HCT116 (cell line): ENCODE data around the gene CCDC82. TPM values are rescaled to one million over a fixed set of nuclear protein-coding genes. Genes with fewer than 3 reads are reported as not detected.

Experiments
- ATAC-seq: fragments of 200-7000 bp; cut with Tn5 transposase; 2 replicates; pipeline ENCODE4 v1.9.1; 2020; ENCODE audit warnings: mild to moderate bottlenecking, moderate library complexity
- BruUV-seq: library from RNA; stranded (reverse); fragments of 400-500 nt; replicated peaks from 2 replicates; lab custom pipeline; 2021; lab: Mats Ljungman, UMichigan
- CTCF ChIA-PET: fragments of 300-600 bp; sonication (Branson Sonifier 250); formaldehyde crosslinking; loops from one replicate; lab custom pipeline; 2021; ENCODE audit warnings: antibody characterized with exemption; lab: Charles Lee
- POLR2A ChIA-PET: fragments of 300-600, 350-600 bp; sonication (Branson Sonifier 250); formaldehyde crosslinking; loops from one replicate; lab custom pipeline; 2021; ENCODE audit warnings: antibody characterized with exemption; lab: Charles Lee
- RAD21 ChIA-PET, 2 experiments: fragments of 300-600 bp; sonication (Branson Sonifier 250); formaldehyde crosslinking; loops; one replicate each; lab custom pipeline; 2023; ENCODE audit warnings: low total read pairs in 2 of 2; ENCODE audit not compliant: uncharacterized antibody in 2 of 2, unreplicated experiment in 2 of 2, low non-redundant PET in 1 of 2; lab: Charles Lee
- DNase-seq: peaks from one replicate; pipeline ENCODE4 v3.0.0-alpha.2; 2010; ENCODE audit warnings: low read depth, low spot score
- H2AFZ ChIP-seq: fragments of 200-600 bp; shearing (Covaris generic), sonication (generic); 2 replicates; pipeline ENCODE4 v1.6.1; 2017; ENCODE audit warnings: low read depth, mixed run types, mixed read lengths, antibody characterized with exemption, low read length; ENCODE audit not compliant: poor library complexity, severe bottlenecking
- H3K27ac ChIP-seq: 2 replicates; pipeline ENCODE4 v1.5.1; 2012; ENCODE audit warnings: low read depth, low read length
- H3K27me3 ChIP-seq: fragments of 200-600 bp; sonication (generic); 2 replicates; pipeline ENCODE4 v1.6.1; 2016; ENCODE audit warnings: mixed run types, low read length, mixed read lengths; ENCODE audit not compliant: insufficient read depth
- H3K36me3 ChIP-seq, 2 experiments: fragments of 200-500 bp in 1 of 2; fragments of 200-600 bp in 1 of 2; sonication (Bioruptor generic) in 1 of 2; sonication (generic) in 1 of 2; 2 replicates each; pipeline versions ENCODE4 v1.5.1 to v1.6.1; 2014 to 2016; ENCODE audit warnings: low read length in 2 of 2, inconsistent platforms in 1 of 2, mixed read lengths in 1 of 2, mixed run types in 1 of 2; ENCODE audit not compliant: insufficient read depth in 2 of 2, control insufficient read depth in 1 of 2
- H3K4me1 ChIP-seq, 2 experiments: fragments of 200-600 bp in 1 of 2; sonication (generic) in 1 of 2; 2 replicates each; pipeline versions ENCODE4 v1.5.1 to v1.6.1; 2012 to 2017; ENCODE audit warnings: low read length in 2 of 2, inconsistent platforms in 1 of 2, mild to moderate bottlenecking in 1 of 2, mixed read lengths in 1 of 2, mixed run types in 1 of 2, moderate library complexity in 1 of 2; ENCODE audit not compliant: insufficient read depth in 2 of 2, control insufficient read depth in 1 of 2
- H3K4me2 ChIP-seq: fragments of 200-600 bp; sonication (generic); 2 replicates; pipeline ENCODE4 v1.6.1; 2017; ENCODE audit warnings: mixed run types, low read length, mixed read lengths
- H3K4me3 ChIP-seq, 2 experiments: fragments of 200-600 bp in 1 of 2; sonication (generic) in 1 of 2; replicated peaks in 1 of 2; 2 replicates each; pipeline ENCODE4 v1.5.1; 2011 to 2016; ENCODE audit warnings: low read length in 2 of 2, control low read depth in 1 of 2, low read depth in 1 of 2, mild to moderate bottlenecking in 1 of 2, mixed read lengths in 1 of 2, mixed run types in 1 of 2
- H3K79me2 ChIP-seq: fragments of 200-600 bp; sonication (generic); 2 replicates; pipeline ENCODE4 v1.6.1; 2017; ENCODE audit warnings: mild to moderate bottlenecking, mixed run types, low read length, moderate library complexity, mixed read lengths; ENCODE audit not compliant: insufficient read depth
- H3K9ac ChIP-seq: fragments of 200-600 bp; sonication (generic); 2 replicates; pipeline ENCODE4 v1.6.1; 2016; ENCODE audit warnings: low read length, mixed read lengths
- H3K9me2 ChIP-seq: fragments of 200-600 bp; sonication (generic), shearing (Covaris generic); 2 replicates; pipeline ENCODE4 v1.6.1; 2017; ENCODE audit warnings: mixed run types, mild to moderate bottlenecking, moderate library complexity; ENCODE audit not compliant: insufficient read depth
- H3K9me3 ChIP-seq, 2 experiments: fragments of 200-500 bp in 1 of 2; fragments of 200-600 bp in 1 of 2; sonication (Bioruptor generic) in 1 of 2; sonication (generic) in 1 of 2; 2 replicates each; pipeline ENCODE4 v1.6.1; 2014 to 2017; ENCODE audit warnings: low read length in 2 of 2, mixed read lengths in 2 of 2, inconsistent platforms in 1 of 2, low read depth in 1 of 2, mild to moderate bottlenecking in 1 of 2, mixed run types in 1 of 2, moderate library complexity in 1 of 2; ENCODE audit not compliant: control insufficient read depth in 1 of 2, insufficient read depth in 1 of 2
- H4K20me1 ChIP-seq: fragments of 200-600 bp; sonication (generic), shearing (Covaris generic); 2 replicates; pipeline ENCODE4 v1.6.1; 2017; ENCODE audit warnings: mixed run types, mild to moderate bottlenecking, moderate library complexity; ENCODE audit not compliant: insufficient read depth
- ATF3 ChIP-seq: IDR thresholded peaks from 2 replicates; pipeline ENCODE4 v1.6.1; 2012
- CEBPB ChIP-seq: IDR thresholded peaks from 2 replicates; pipeline ENCODE4 v1.6.1; 2012; ENCODE audit warnings: low read depth
- EGR1 ChIP-seq: IDR thresholded peaks from 2 replicates; pipeline ENCODE4 v1.6.1; 2012; ENCODE audit warnings: low read depth
- ELF1 ChIP-seq: IDR thresholded peaks from 2 replicates; pipeline ENCODE4 v1.6.1; 2012; ENCODE audit warnings: low read depth, borderline replicate concordance
- EZH2phosphoT487 ChIP-seq: fragments of 200-600 bp; IDR thresholded peaks from 2 replicates; pipeline ENCODE4 v1.6.1; 2018; ENCODE audit warnings: antibody characterized with exemption, borderline replicate concordance
- JUND ChIP-seq: IDR thresholded peaks from 2 replicates; pipeline ENCODE4 v1.6.1; 2012
- MAX ChIP-seq: IDR thresholded peaks from 2 replicates; pipeline ENCODE4 v1.6.1; 2012
- POLR2A ChIP-seq: IDR thresholded peaks from 2 replicates; pipeline ENCODE4 v1.7.0; 2011; ENCODE audit warnings: borderline replicate concordance; ENCODE audit not compliant: insufficient read depth, insufficient read length; ENCODE audit errors: extremely low read depth
- POLR2AphosphoS5 ChIP-seq: IDR thresholded peaks from 2 replicates; pipeline ENCODE4 v1.6.1; 2011; ENCODE audit warnings: mild to moderate bottlenecking, low read depth, low read length, moderate library complexity
- REST ChIP-seq: IDR thresholded peaks from 2 replicates; pipeline ENCODE4 v1.6.1; 2012; ENCODE audit warnings: low read depth
- SIN3A ChIP-seq: IDR thresholded peaks from 2 replicates; pipeline ENCODE4 v1.6.1; 2012; ENCODE audit warnings: low read depth
- SRF ChIP-seq: IDR thresholded peaks from 2 replicates; pipeline ENCODE4 v1.6.1; 2012; ENCODE audit warnings: low read depth
- YY1 ChIP-seq: IDR thresholded peaks from 2 replicates; pipeline ENCODE4 v1.6.1; 2011; ENCODE audit warnings: low read length, low read depth, moderate library complexity, mild to moderate bottlenecking; ENCODE audit not compliant: insufficient replicate concordance; ENCODE audit errors: extremely low read depth
- ZBTB33 ChIP-seq: IDR thresholded peaks from 2 replicates; pipeline ENCODE4 v1.6.1; 2011; ENCODE audit warnings: mild to moderate bottlenecking, low read length, moderate library complexity; ENCODE audit not compliant: insufficient replicate concordance; ENCODE audit errors: extremely low read depth
- ZFX ChIP-seq: fragments of 450-650 bp; IDR thresholded peaks from 2 replicates; pipeline ENCODE4 v1.6.1; 2017
- intact Hi-C: fragments of 100-400 bp; cut with micrococcal nuclease; formaldehyde crosslinking; loops from 2 replicates; pipeline ENCODE4 v1.10.0; 2022
- total RNA-seq: library from RNA; stranded (reverse); gene quantifications from one replicate; pipeline ENCODE4 v1.2.1, GENCODE V29; 2021; ENCODE audit not compliant: unreplicated experiment

The CCDC82 gene
- total RNA-seq, 1 experiment from 2014 or later = 11.2 TPM

- Histone ChIP-seq H3K4me1 (no peaks in the 10 kb centered on the region), H2AFZ (no peak overlapping the region), H3K27ac (no peak overlapping the region), H3K4me2 (no peak overlapping the region), H3K4me3 (no peak overlapping the region), H3K27me3 (no peaks in the 10 kb centered on the region), H3K36me3 (no peaks in the 10 kb centered on the region), H3K9ac (no peak overlapping the region), H3K79me2 (no peaks in the 10 kb centered on the region), H3K9me3 (no peaks in the 10 kb centered on the region), H4K20me1 (no peaks in the 10 kb centered on the region), H3K9me2 (no peaks in the 10 kb centered on the region)
- ChIA-PET RAD21 (no interaction called here), CTCF (no interaction called here), POLR2A (no interaction called here)
- TF ChIP-seq YY1 = no peak
- TF ChIP-seq EZH2phosphoT487 = no peak
- no peak for TF ChIP-seq EGR1
- TF ChIP-seq SRF = no peak
- intact Hi-C loops = no loop called here
- DNase-seq (no peak), ATAC-seq (no peak)
- BruUV-seq = no TSS peak
Observed at GRCh38 chr11:96357794-96358193, 31.9 kb downstream of the CCDC82 start.

GRCh38 chr11:96356848-96357247, 32.9 kb downstream of the CCDC82 start:
- ChIA-PET CTCF (interaction anchor here (0.9 kb wide), 1 partner anchor 14 kb away, joined by 3 read pairs; the partner anchor contains the start of gene MAML2), POLR2A (no interaction called here)
- BruUV-seq = no TSS peak
- no peak for TF ChIP-seq ZBTB33
- no peak for TF ChIP-seq ATF3
- no peak for TF ChIP-seq MAX
- no peak for TF ChIP-seq EGR1
- TF ChIP-seq POLR2AphosphoS5 = no peak
- no peak for TF ChIP-seq SRF
- no peak for TF ChIP-seq REST
- TF ChIP-seq POLR2A = no peak
- TF ChIP-seq ELF1 = no peak
- TF ChIP-seq ZFX = no peak
- no peak for TF ChIP-seq SIN3A
- TF ChIP-seq EZH2phosphoT487 = no peak
- TF ChIP-seq JUND = no peak
- no peak for TF ChIP-seq CEBPB

More at GRCh38 chr11:96356848-96357247, 32.9 kb downstream of the CCDC82 start:
- ATAC-seq = no peak
- Histone ChIP-seq H3K36me3 (no peaks in the 10 kb centered on the region), H3K27me3 (no peaks in the 10 kb centered on the region), H2AFZ (no peak overlapping the region), H3K9me2 (no peaks in the 10 kb centered on the region), H3K4me1 (no peaks in the 10 kb centered on the region), H3K4me3 (no peak overlapping the region), H3K79me2 (no peaks in the 10 kb centered on the region), H4K20me1 (no peaks in the 10 kb centered on the region), H3K9ac (no peak overlapping the region), H3K4me2 (no peak overlapping the region), H3K9me3 (no peaks in the 10 kb centered on the region), H3K27ac (no peak overlapping the region)
- RAD21 ChIA-PET = no interaction called here
- intact Hi-C loops = no loop called here
- no peak for DNase-seq
